A549 (cell line): ENCODE measurements around the gene C12orf43. TPM values are rescaled to one million over a fixed set of nuclear protein-coding genes. Genes with fewer than 3 reads are reported as not detected.

Source experiments
- ATAC-seq, 2 experiments: fragments of 200-7000 bp in 1 of 2; fragments of >200 bp in 1 of 2; cut with Nextera tagmentation in 1 of 2; cut with Tn5 transposase in 1 of 2; 3 replicates each; pipeline versions ENCODE4 v1.8.0 to v1.9.1; 2018 to 2020; ENCODE audit warnings: mild to moderate bottlenecking in 1 of 2, moderate library complexity in 1 of 2
- CTCF ChIA-PET: fragments of 300-600 bp; sonication (Branson Sonifier 250); formaldehyde crosslinking; extraction: SDS; loops from one replicate; lab custom pipeline; 2021; ENCODE audit warnings: antibody characterized with exemption, inconsistent platforms; lab: Yijun Ruan, JAX
- POLR2A ChIA-PET: fragments of 350-600 bp; formaldehyde crosslinking; extraction: SDS; loops from one replicate; lab custom pipeline; 2021; ENCODE audit warnings: antibody characterized with exemption, inconsistent platforms; lab: Yijun Ruan, JAX
- DNase-seq, 2 experiments: peaks; one replicate each; pipeline versions ENCODE4 v3.0.0 to v3.0.0-alpha.2; 2011 to 2016; ENCODE audit warnings: low read depth in 1 of 2, low spot score in 1 of 2
- FAIRE-seq: peaks from 2 replicates; lab custom pipeline; 2011; peaks lifted over from hg19 to GRCh38; lab: Jason Lieb, UNC
- H3K27ac ChIP-seq, 2 experiments: fragments of >200 bp; sonication (Bioruptor Twin); formaldehyde crosslinking; 3 replicates each; pipeline ENCODE4 v1.5.1; 2016 to 2017
- H3K4me1 ChIP-seq: fragments of >200 bp; sonication (Bioruptor Twin); formaldehyde crosslinking; 3 replicates; pipeline ENCODE4 v1.6.1; 2016
- H3K4me2 ChIP-seq: fragments of >200 bp; sonication (Bioruptor Twin); formaldehyde crosslinking; 3 replicates; pipeline ENCODE4 v1.6.1; 2016
- H3K4me3 ChIP-seq: fragments of >200 bp; sonication (Bioruptor Twin); formaldehyde crosslinking; 3 replicates; pipeline ENCODE4 v1.5.1; 2016
- H3K9me3 ChIP-seq: fragments of >200 bp; sonication (Bioruptor Twin); formaldehyde crosslinking; 3 replicates; pipeline ENCODE4 v1.6.1; 2016
- CBX2 ChIP-seq: fragments of 200-600 bp; sonication (generic); IDR thresholded peaks from 2 replicates; pipeline ENCODE4 v1.6.1; 2016; ENCODE audit warnings: low read depth, mild to moderate bottlenecking, borderline replicate concordance
- CEBPB ChIP-seq, 2 experiments: fragments of >200 bp in 1 of 2; sonication (Bioruptor Twin) in 1 of 2; formaldehyde crosslinking in 1 of 2; IDR thresholded peaks; 2 replicates each; pipeline ENCODE4 v1.6.1; 2012 to 2016
- CHD2 ChIP-seq: fragments of 150-350 bp; IDR thresholded peaks from 2 replicates; pipeline ENCODE4 v1.6.1; 2014; ENCODE audit warnings: low read length; ENCODE audit not compliant: partially characterized antibody
- EHMT2 ChIP-seq: fragments of 200-600 bp; sonication (generic); IDR thresholded peaks from 2 replicates; pipeline ENCODE4 v1.6.1; 2016; ENCODE audit warnings: antibody characterized with exemption, low read depth, mild to moderate bottlenecking, moderate library complexity
- FOSB ChIP-seq: fragments of 250-450 bp; sonication (Bioruptor Pico); IDR thresholded peaks from 2 replicates; pipeline ENCODE4 v1.5.0; 2020; ENCODE audit warnings: mild to moderate bottlenecking, moderate library complexity
- FOSL2 ChIP-seq, 2 experiments: fragments of 450-650 bp in 1 of 2; fragments of >200 bp in 1 of 2; sonication (Bioruptor Twin) in 1 of 2; formaldehyde crosslinking; IDR thresholded peaks; 2 replicates each; pipeline versions ENCODE4 v1.5.0 to v1.6.1; 2016 to 2020; ENCODE audit warnings: mild to moderate bottlenecking in 1 of 2, moderate library complexity in 1 of 2
- GATA3 ChIP-seq: IDR thresholded peaks from 2 replicates; pipeline ENCODE4 v1.6.1; 2012; ENCODE audit warnings: borderline replicate concordance
- HEYL ChIP-seq: fragments of 250-450 bp; sonication (Bioruptor Pico); IDR thresholded peaks from 2 replicates; pipeline ENCODE4 v1.8.0; 2021; ENCODE audit warnings: mild to moderate bottlenecking, moderate library complexity
- HOXA7 ChIP-seq: fragments of 250-450 bp; sonication (Bioruptor Pico); IDR thresholded peaks from 2 replicates; pipeline ENCODE4 v1.5.0; 2020; ENCODE audit warnings: mild to moderate bottlenecking, moderate library complexity
- HOXB5 ChIP-seq: fragments of 250-450 bp; sonication (Bioruptor Pico); IDR thresholded peaks from 2 replicates; pipeline ENCODE4 v1.5.0; 2020; ENCODE audit warnings: mild to moderate bottlenecking, moderate library complexity
- JUNB ChIP-seq: fragments of >200 bp; sonication (Bioruptor Twin); formaldehyde crosslinking; IDR thresholded peaks from 2 replicates; pipeline ENCODE4 v1.6.1; 2016
- PHF8 ChIP-seq: fragments of 200-600 bp; sonication (generic); IDR thresholded peaks from 2 replicates; pipeline ENCODE4 v1.6.1; 2016; ENCODE audit warnings: low read depth, mild to moderate bottlenecking, antibody characterized with exemption, moderate library complexity, borderline replicate concordance
- RARB ChIP-seq: fragments of 250-450 bp; sonication (Bioruptor Pico); IDR thresholded peaks from 2 replicates; pipeline ENCODE4 v1.8.0; 2021; ENCODE audit warnings: mild to moderate bottlenecking, moderate library complexity
- SMC3 ChIP-seq: fragments of >200 bp; sonication (Bioruptor Twin); formaldehyde crosslinking; IDR thresholded peaks from 3 replicates; pipeline ENCODE4 v1.6.1; 2018; ENCODE audit warnings: inconsistent platforms
- SREBF2 ChIP-seq: fragments of 450-650 bp; IDR thresholded peaks from 2 replicates; pipeline ENCODE4 v1.6.1; 2014; ENCODE audit warnings: mild to moderate bottlenecking, moderate library complexity
- ZC3H11A ChIP-seq: fragments of 450-650 bp; IDR thresholded peaks from 2 replicates; pipeline ENCODE4 v1.6.1; 2014; ENCODE audit warnings: antibody characterized with exemption, mild to moderate bottlenecking
- WGBS: methylation state at CpG from one replicate; pipeline ENCODE4 v1.1.6; 2017; ENCODE audit errors: missing lambda C conversion rate; 5-methylcytosine and 5-hydroxymethylcytosine counted together
- polyA plus RNA-seq, 4 experiments: library from polyadenylated mRNA; depleted of rRNA in 3 of 4; stranded (reverse); fragments of >200 nt; fragmentation: RNase III in 1 of 4; extraction: RNeasy Plus Mini Kit Qiagen cat#74134 plus additional on column Dnase treatment in 1 of 4; gene quantifications; 2 replicates in 3 of 4; 3 replicates in 1 of 4; pipeline ENCODE4 v1.2.3, GENCODE V29; 2011 to 2017
- TF ChIP-seq, protein P1 (sequence below): fragments of >200 bp; sonication (Bioruptor Twin); formaldehyde crosslinking; IDR thresholded peaks from 3 replicates; pipeline ENCODE4 v1.5.1; 2016
- TF ChIP-seq, protein P2 (sequence below): fragments of 200-600 bp; sonication (generic); IDR thresholded peaks from 2 replicates; pipeline ENCODE4 v1.6.1; 2016; ENCODE audit warnings: antibody characterized with exemption, mild to moderate bottlenecking, moderate library complexity

The C12orf43 gene
- polyA plus RNA-seq, 2 of the 4 experiments (the other 2 are of a cell fraction): 20.0 to 20.5 TPM

DNA sequence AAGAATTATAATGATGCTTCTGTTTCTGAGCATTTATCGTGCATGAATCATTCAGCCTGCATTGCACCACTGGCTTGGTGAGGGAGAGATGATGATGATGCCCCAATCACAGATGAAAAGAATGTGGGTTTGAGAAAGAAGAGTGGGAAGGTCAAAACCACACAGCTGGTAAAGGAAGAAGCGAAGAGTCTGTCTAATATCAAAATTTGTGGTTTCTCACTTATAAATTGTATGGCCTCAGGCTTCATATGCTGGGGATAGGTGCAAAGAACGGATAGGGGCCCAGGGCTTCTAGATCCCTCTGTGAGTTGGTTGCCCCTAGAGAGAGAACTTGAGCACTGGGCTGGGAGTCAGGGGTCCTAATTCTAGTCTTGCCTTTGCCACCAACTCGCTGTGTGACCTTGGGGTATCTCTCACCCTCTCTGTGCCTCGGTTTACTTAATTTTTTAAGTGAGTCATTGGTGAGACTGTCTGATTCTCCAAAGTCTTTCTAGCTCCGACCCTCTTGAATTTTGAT lies 20.6 kb upstream of the C12orf43 start:
- peaks cover 22% of the 10 kb centered on the region for H3K4me1 ChIP-seq
- DNase-seq (peak in 1 of 2 experiments; percentile 41), ATAC-seq (peak; percentile 6 to 37; a peak in 1 of 6 replicates), FAIRE-seq (no peak)
- no peak overlapping the region for H3K4me3 ChIP-seq
- 44% methylated on average over 6 of the region's 6 CpGs for WGBS
- TF ChIP-seq ZC3H11A (no peak), CHD2 (no peak), HOXB5 (CRISPR knock-in tag) (no peak), FOSL2 (IDR thresholded peaks at IDR 0.05) (no peak), FOSL2 (CRISPR knock-in tag; IDR thresholded peaks at IDR 0.05) (peak; percentile 52)
- POLR2A ChIA-PET: interaction anchor here (0.7 kb wide), 1 partner anchor 436 kb away, joined by 3 read pairs; no protein-coding TSS in a partner anchor
- CTCF ChIA-PET: interaction anchor here (1.0 to 1.2 kb wide), 2 partner anchors 31 to 74 kb away, joined by 3 to 4 read pairs; no protein-coding TSS in a partner anchor
- no peak overlapping the region for H3K4me2 ChIP-seq
- H3K9me3 ChIP-seq: no peaks in the 10 kb centered on the region
- H3K27ac ChIP-seq: no peak overlapping the region; a peak in 1 of 6 replicates

DNA sequence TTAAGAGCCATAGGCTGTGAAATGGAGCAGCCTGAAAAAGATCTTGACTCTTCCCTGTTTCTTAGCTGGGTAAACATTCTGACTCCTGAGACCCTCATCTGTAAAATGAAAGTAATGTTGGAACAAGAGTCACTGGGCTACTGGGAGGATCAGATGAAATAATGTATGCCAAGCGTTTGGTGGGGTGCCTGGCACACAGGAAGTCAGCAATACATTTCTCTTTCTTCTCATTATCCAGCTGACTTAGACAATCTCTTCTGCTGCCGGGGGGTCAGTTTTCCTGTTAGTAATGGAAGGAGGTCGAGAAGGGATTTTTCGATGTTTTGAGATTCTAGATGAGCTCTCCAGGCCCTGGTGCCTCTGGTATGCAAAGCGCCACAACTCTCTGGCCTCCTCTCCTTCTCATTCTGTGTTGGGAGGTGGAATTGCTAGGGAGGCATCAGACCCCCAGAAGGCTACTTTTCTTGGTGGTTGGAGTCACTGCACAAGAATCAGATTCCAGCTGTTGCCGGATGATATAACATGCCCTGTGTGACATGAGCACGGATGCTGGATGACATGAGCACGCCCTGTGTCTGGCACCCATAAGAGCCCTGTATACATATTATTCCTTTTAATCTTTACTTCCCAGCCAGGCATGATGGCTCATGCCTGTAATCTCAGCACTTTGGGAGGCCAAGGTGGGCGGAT lies 18.5 kb upstream of the C12orf43 start:
- H3K4me2 ChIP-seq: peak overlapping the region; percentile 55
- no peak for FAIRE-seq
- no peak for DNase-seq
- TF ChIP-seq GATA3 (no peak), SREBF2 (no peak), EHMT2 (no peak), RARB (CRISPR knock-in tag) (no peak), FOSB (CRISPR knock-in tag) (no peak), HEYL (no peak), HOXA7 (CRISPR knock-in tag) (no peak), SMC3 (no peak), PHF8 (no peak), HOXB5 (CRISPR knock-in tag) (no peak), CEBPB (IDR thresholded peaks at IDR 0.05) (no peak), JUNB (no peak), CBX2 (no peak)
- TF ChIP-seq, protein P1, sequence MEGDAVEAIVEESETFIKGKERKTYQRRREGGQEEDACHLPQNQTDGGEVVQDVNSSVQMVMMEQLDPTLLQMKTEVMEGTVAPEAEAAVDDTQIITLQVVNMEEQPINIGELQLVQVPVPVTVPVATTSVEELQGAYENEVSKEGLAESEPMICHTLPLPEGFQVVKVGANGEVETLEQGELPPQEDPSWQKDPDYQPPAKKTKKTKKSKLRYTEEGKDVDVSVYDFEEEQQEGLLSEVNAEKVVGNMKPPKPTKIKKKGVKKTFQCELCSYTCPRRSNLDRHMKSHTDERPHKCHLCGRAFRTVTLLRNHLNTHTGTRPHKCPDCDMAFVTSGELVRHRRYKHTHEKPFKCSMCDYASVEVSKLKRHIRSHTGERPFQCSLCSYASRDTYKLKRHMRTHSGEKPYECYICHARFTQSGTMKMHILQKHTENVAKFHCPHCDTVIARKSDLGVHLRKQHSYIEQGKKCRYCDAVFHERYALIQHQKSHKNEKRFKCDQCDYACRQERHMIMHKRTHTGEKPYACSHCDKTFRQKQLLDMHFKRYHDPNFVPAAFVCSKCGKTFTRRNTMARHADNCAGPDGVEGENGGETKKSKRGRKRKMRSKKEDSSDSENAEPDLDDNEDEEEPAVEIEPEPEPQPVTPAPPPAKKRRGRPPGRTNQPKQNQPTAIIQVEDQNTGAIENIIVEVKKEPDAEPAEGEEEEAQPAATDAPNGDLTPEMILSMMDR: no peak
- TF ChIP-seq, protein P2, sequence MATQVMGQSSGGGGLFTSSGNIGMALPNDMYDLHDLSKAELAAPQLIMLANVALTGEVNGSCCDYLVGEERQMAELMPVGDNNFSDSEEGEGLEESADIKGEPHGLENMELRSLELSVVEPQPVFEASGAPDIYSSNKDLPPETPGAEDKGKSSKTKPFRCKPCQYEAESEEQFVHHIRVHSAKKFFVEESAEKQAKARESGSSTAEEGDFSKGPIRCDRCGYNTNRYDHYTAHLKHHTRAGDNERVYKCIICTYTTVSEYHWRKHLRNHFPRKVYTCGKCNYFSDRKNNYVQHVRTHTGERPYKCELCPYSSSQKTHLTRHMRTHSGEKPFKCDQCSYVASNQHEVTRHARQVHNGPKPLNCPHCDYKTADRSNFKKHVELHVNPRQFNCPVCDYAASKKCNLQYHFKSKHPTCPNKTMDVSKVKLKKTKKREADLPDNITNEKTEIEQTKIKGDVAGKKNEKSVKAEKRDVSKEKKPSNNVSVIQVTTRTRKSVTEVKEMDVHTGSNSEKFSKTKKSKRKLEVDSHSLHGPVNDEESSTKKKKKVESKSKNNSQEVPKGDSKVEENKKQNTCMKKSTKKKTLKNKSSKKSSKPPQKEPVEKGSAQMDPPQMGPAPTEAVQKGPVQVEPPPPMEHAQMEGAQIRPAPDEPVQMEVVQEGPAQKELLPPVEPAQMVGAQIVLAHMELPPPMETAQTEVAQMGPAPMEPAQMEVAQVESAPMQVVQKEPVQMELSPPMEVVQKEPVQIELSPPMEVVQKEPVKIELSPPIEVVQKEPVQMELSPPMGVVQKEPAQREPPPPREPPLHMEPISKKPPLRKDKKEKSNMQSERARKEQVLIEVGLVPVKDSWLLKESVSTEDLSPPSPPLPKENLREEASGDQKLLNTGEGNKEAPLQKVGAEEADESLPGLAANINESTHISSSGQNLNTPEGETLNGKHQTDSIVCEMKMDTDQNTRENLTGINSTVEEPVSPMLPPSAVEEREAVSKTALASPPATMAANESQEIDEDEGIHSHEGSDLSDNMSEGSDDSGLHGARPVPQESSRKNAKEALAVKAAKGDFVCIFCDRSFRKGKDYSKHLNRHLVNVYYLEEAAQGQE: no peak
- TF ChIP-seq, all 56 proteins: peak for 0
- ChIA-PET CTCF (interaction anchor here (1.1 to 1.8 kb wide), 8 partner anchors 9 to 452 kb away, joined by 3 to 8 read pairs (median 4); no protein-coding TSS in a partner anchor), POLR2A (no interaction called here)
- 87% methylated on average over 9 of the region's 9 CpGs for WGBS
- no peak for ATAC-seq
- H3K4me3 ChIP-seq: no peak overlapping the region
- no peaks in the 10 kb centered on the region for H3K9me3 ChIP-seq
- peaks cover 22% of the 10 kb centered on the region for H3K4me1 ChIP-seq
- H3K27ac ChIP-seq: peak overlapping the region; percentile 46 to 69; a peak in 5 of 6 replicates
